HCT116 (cell line): ENCODE measurements around the gene ERBB2. TPM values are rescaled to one million over a fixed set of nuclear protein-coding genes. Genes with fewer than 3 reads are reported as not detected.
"Not testable (repeated sequence)": the region's sequence is repeated elsewhere in the genome, so short reads cannot be mapped to it uniquely, and the experiment has no call there.

ENCODE experiments used
- ATAC-seq: fragments of 200-7000 bp; cut with Tn5 transposase; 2 replicates; pipeline ENCODE4 v1.9.1; 2020; ENCODE audit warnings: mild to moderate bottlenecking, moderate library complexity
- BruUV-seq: library from RNA; stranded (reverse); fragments of 400-500 nt; replicated peaks from 2 replicates; lab custom pipeline; 2021; lab: Mats Ljungman, UMichigan
- CTCF ChIA-PET: fragments of 300-600 bp; sonication (Branson Sonifier 250); formaldehyde crosslinking; loops from one replicate; lab custom pipeline; 2021; ENCODE audit warnings: antibody characterized with exemption; lab: Charles Lee
- POLR2A ChIA-PET: fragments of 300-600, 350-600 bp; sonication (Branson Sonifier 250); formaldehyde crosslinking; loops from one replicate; lab custom pipeline; 2021; ENCODE audit warnings: antibody characterized with exemption; lab: Charles Lee
- RAD21 ChIA-PET, 2 experiments: fragments of 300-600 bp; sonication (Branson Sonifier 250); formaldehyde crosslinking; loops; one replicate each; lab custom pipeline; 2023; ENCODE audit warnings: low total read pairs in 2 of 2; ENCODE audit not compliant: uncharacterized antibody in 2 of 2, unreplicated experiment in 2 of 2, low non-redundant PET in 1 of 2; lab: Charles Lee
- DNase-seq: peaks from one replicate; pipeline ENCODE4 v3.0.0-alpha.2; 2010; ENCODE audit warnings: low read depth, low spot score
- H2AFZ ChIP-seq: fragments of 200-600 bp; shearing (Covaris generic), sonication (generic); 2 replicates; pipeline ENCODE4 v1.6.1; 2017; ENCODE audit warnings: low read depth, mixed run types, mixed read lengths, antibody characterized with exemption, low read length; ENCODE audit not compliant: poor library complexity, severe bottlenecking
- H3K27ac ChIP-seq: 2 replicates; pipeline ENCODE4 v1.5.1; 2012; ENCODE audit warnings: low read depth, low read length
- H3K27me3 ChIP-seq: fragments of 200-600 bp; sonication (generic); 2 replicates; pipeline ENCODE4 v1.6.1; 2016; ENCODE audit warnings: mixed run types, low read length, mixed read lengths; ENCODE audit not compliant: insufficient read depth
- H3K36me3 ChIP-seq, 2 experiments: fragments of 200-500 bp in 1 of 2; fragments of 200-600 bp in 1 of 2; sonication (Bioruptor generic) in 1 of 2; sonication (generic) in 1 of 2; 2 replicates each; pipeline versions ENCODE4 v1.5.1 to v1.6.1; 2014 to 2016; ENCODE audit warnings: low read length in 2 of 2, inconsistent platforms in 1 of 2, mixed read lengths in 1 of 2, mixed run types in 1 of 2; ENCODE audit not compliant: insufficient read depth in 2 of 2, control insufficient read depth in 1 of 2
- H3K4me1 ChIP-seq, 2 experiments: fragments of 200-600 bp in 1 of 2; sonication (generic) in 1 of 2; 2 replicates each; pipeline versions ENCODE4 v1.5.1 to v1.6.1; 2012 to 2017; ENCODE audit warnings: low read length in 2 of 2, inconsistent platforms in 1 of 2, mild to moderate bottlenecking in 1 of 2, mixed read lengths in 1 of 2, mixed run types in 1 of 2, moderate library complexity in 1 of 2; ENCODE audit not compliant: insufficient read depth in 2 of 2, control insufficient read depth in 1 of 2
- H3K4me2 ChIP-seq: fragments of 200-600 bp; sonication (generic); 2 replicates; pipeline ENCODE4 v1.6.1; 2017; ENCODE audit warnings: mixed run types, low read length, mixed read lengths
- H3K4me3 ChIP-seq, 2 experiments: fragments of 200-600 bp in 1 of 2; sonication (generic) in 1 of 2; replicated peaks in 1 of 2; 2 replicates each; pipeline ENCODE4 v1.5.1; 2011 to 2016; ENCODE audit warnings: low read length in 2 of 2, control low read depth in 1 of 2, low read depth in 1 of 2, mild to moderate bottlenecking in 1 of 2, mixed read lengths in 1 of 2, mixed run types in 1 of 2
- H3K79me2 ChIP-seq: fragments of 200-600 bp; sonication (generic); 2 replicates; pipeline ENCODE4 v1.6.1; 2017; ENCODE audit warnings: mild to moderate bottlenecking, mixed run types, low read length, moderate library complexity, mixed read lengths; ENCODE audit not compliant: insufficient read depth
- H3K9ac ChIP-seq: fragments of 200-600 bp; sonication (generic); 2 replicates; pipeline ENCODE4 v1.6.1; 2016; ENCODE audit warnings: low read length, mixed read lengths
- H3K9me2 ChIP-seq: fragments of 200-600 bp; sonication (generic), shearing (Covaris generic); 2 replicates; pipeline ENCODE4 v1.6.1; 2017; ENCODE audit warnings: mixed run types, mild to moderate bottlenecking, moderate library complexity; ENCODE audit not compliant: insufficient read depth
- H3K9me3 ChIP-seq, 2 experiments: fragments of 200-500 bp in 1 of 2; fragments of 200-600 bp in 1 of 2; sonication (Bioruptor generic) in 1 of 2; sonication (generic) in 1 of 2; 2 replicates each; pipeline ENCODE4 v1.6.1; 2014 to 2017; ENCODE audit warnings: low read length in 2 of 2, mixed read lengths in 2 of 2, inconsistent platforms in 1 of 2, low read depth in 1 of 2, mild to moderate bottlenecking in 1 of 2, mixed run types in 1 of 2, moderate library complexity in 1 of 2; ENCODE audit not compliant: control insufficient read depth in 1 of 2, insufficient read depth in 1 of 2
- H4K20me1 ChIP-seq: fragments of 200-600 bp; sonication (generic), shearing (Covaris generic); 2 replicates; pipeline ENCODE4 v1.6.1; 2017; ENCODE audit warnings: mixed run types, mild to moderate bottlenecking, moderate library complexity; ENCODE audit not compliant: insufficient read depth
- CEBPB ChIP-seq: IDR thresholded peaks from 2 replicates; pipeline ENCODE4 v1.6.1; 2012; ENCODE audit warnings: low read depth
- ELF1 ChIP-seq: IDR thresholded peaks from 2 replicates; pipeline ENCODE4 v1.6.1; 2012; ENCODE audit warnings: low read depth, borderline replicate concordance
- FOSL1 ChIP-seq: IDR thresholded peaks from 2 replicates; pipeline ENCODE4 v1.6.1; 2012; ENCODE audit warnings: low read depth
- POLR2A ChIP-seq: IDR thresholded peaks from 2 replicates; pipeline ENCODE4 v1.7.0; 2011; ENCODE audit warnings: borderline replicate concordance; ENCODE audit not compliant: insufficient read depth, insufficient read length; ENCODE audit errors: extremely low read depth
- intact Hi-C: fragments of 100-400 bp; cut with micrococcal nuclease; formaldehyde crosslinking; loops from 2 replicates; pipeline ENCODE4 v1.10.0; 2022
- total RNA-seq: library from RNA; stranded (reverse); gene quantifications from one replicate; pipeline ENCODE4 v1.2.1, GENCODE V29; 2021; ENCODE audit not compliant: unreplicated experiment
- TF ChIP-seq, protein P1 (sequence below): IDR thresholded peaks from 2 replicates; pipeline ENCODE4 v1.6.1; 2011; ENCODE audit warnings: mild to moderate bottlenecking, low read length, moderate library complexity; ENCODE audit not compliant: insufficient replicate concordance; ENCODE audit errors: extremely low read depth
- TF ChIP-seq, protein P2 (sequence below): IDR thresholded peaks from 2 replicates; pipeline ENCODE4 v1.6.1; 2012
- TF ChIP-seq, protein P3 (sequence below): IDR thresholded peaks from 2 replicates; pipeline ENCODE4 v1.6.1; 2012; ENCODE audit warnings: low read depth

ERBB2 gene
- total RNA-seq, 1 experiment from 2014 or later: 75.8 TPM

DNA sequence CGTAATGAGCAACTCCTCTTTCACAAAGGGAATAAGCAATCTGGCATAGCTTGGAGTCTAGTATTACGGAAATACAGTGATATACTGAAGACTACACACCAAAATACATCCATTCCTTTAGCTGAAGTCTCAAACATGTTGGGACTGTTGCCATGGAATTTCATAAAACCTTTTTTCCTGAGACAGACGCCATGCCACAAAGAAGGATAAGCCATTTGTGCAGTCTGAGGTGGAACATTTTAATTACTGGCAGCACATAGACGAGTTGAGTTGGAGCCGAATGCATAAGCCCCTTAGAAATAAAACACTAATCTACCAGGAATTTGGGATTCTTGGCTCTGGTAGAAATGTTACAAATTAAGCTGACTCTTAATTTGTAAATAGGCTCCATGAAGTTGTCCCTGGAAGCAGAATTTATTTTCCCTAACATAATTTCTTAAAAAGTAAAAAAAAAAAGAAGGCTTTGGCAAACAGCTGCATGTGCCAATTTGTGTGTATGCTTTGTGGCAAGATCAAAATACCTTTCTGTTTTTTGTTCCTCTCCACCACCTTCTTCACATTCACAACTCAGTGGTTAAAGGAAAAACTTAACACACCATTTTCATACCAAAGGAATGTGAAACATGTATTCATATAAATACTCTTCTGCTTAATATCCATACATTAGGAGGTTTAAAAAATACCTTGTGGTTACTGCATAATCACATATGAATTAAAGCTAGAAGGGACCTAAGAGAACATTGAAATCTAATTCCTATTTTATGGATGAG is 63.4 kb downstream of the ERBB2 start:
- CTCF ChIA-PET: no interaction called here
- Histone ChIP-seq H3K4me1 (no peaks in the 10 kb centered on the region), H3K9me3 (no peaks in the 10 kb centered on the region), H4K20me1 (no peaks in the 10 kb centered on the region), H3K36me3 (no peaks in the 10 kb centered on the region), H3K79me2 (no peaks in the 10 kb centered on the region), H3K9me2 (no peaks in the 10 kb centered on the region), H3K4me2 (no peak overlapping the region), H3K27me3 (peaks cover 10% of the 10 kb centered on the region), H3K27ac (no peak overlapping the region), H2AFZ (no peak overlapping the region), H3K4me3 (no peak overlapping the region), H3K9ac (no peak overlapping the region)
- intact Hi-C loops: no loop called here
- RAD21 ChIA-PET: no interaction called here
- POLR2A ChIA-PET: no interaction called here
- ATAC-seq (no peak), DNase-seq (no peak)
- TF ChIP-seq, protein P1, sequence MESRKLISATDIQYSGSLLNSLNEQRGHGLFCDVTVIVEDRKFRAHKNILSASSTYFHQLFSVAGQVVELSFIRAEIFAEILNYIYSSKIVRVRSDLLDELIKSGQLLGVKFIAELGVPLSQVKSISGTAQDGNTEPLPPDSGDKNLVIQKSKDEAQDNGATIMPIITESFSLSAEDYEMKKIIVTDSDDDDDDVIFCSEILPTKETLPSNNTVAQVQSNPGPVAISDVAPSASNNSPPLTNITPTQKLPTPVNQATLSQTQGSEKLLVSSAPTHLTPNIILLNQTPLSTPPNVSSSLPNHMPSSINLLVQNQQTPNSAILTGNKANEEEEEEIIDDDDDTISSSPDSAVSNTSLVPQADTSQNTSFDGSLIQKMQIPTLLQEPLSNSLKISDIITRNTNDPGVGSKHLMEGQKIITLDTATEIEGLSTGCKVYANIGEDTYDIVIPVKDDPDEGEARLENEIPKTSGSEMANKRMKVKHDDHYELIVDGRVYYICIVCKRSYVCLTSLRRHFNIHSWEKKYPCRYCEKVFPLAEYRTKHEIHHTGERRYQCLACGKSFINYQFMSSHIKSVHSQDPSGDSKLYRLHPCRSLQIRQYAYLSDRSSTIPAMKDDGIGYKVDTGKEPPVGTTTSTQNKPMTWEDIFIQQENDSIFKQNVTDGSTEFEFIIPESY: no peak
- TF ChIP-seq, protein P2, sequence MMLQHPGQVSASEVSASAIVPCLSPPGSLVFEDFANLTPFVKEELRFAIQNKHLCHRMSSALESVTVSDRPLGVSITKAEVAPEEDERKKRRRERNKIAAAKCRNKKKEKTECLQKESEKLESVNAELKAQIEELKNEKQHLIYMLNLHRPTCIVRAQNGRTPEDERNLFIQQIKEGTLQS: no peak
- TF ChIP-seq POLR2A (no peak), ELF1 (no peak), FOSL1 (no peak), CEBPB (no peak)
- TF ChIP-seq, protein P3, sequence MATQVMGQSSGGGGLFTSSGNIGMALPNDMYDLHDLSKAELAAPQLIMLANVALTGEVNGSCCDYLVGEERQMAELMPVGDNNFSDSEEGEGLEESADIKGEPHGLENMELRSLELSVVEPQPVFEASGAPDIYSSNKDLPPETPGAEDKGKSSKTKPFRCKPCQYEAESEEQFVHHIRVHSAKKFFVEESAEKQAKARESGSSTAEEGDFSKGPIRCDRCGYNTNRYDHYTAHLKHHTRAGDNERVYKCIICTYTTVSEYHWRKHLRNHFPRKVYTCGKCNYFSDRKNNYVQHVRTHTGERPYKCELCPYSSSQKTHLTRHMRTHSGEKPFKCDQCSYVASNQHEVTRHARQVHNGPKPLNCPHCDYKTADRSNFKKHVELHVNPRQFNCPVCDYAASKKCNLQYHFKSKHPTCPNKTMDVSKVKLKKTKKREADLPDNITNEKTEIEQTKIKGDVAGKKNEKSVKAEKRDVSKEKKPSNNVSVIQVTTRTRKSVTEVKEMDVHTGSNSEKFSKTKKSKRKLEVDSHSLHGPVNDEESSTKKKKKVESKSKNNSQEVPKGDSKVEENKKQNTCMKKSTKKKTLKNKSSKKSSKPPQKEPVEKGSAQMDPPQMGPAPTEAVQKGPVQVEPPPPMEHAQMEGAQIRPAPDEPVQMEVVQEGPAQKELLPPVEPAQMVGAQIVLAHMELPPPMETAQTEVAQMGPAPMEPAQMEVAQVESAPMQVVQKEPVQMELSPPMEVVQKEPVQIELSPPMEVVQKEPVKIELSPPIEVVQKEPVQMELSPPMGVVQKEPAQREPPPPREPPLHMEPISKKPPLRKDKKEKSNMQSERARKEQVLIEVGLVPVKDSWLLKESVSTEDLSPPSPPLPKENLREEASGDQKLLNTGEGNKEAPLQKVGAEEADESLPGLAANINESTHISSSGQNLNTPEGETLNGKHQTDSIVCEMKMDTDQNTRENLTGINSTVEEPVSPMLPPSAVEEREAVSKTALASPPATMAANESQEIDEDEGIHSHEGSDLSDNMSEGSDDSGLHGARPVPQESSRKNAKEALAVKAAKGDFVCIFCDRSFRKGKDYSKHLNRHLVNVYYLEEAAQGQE: no peak
- no TSS peak for BruUV-seq

DNA sequence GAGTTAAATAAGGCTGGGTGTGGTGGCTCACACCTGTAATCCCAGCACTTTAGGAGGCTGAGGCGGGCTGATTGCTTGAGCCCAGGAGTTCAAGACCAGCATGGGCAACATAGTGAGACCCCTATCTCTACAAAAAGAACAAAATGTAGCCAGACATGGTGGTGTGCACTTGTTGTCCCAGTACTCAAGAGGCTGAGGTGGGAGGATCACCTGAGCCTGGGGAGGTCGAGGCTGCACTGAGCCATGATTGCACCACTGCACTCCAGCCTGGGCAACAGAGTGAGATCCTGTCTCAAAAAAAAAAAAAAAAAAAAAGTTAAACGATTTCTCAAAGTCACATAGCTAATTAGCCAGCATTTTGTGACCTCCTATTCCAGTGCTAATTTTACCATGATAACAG is 64.3 kb downstream of the ERBB2 start:
- H3K4me2 ChIP-seq, ATAC-seq, intact Hi-C loops, H3K79me2 ChIP-seq, RAD21 ChIA-PET, H3K36me3 ChIP-seq, H2AFZ ChIP-seq, CTCF ChIA-PET, DNase-seq, H4K20me1 ChIP-seq, BruUV-seq, H3K27ac ChIP-seq, H3K9me3 ChIP-seq, H3K4me3 ChIP-seq, H3K9ac ChIP-seq, H3K4me1 ChIP-seq, H3K9me2 ChIP-seq: not testable (repeated sequence)
- POLR2A ChIA-PET: interaction anchor here (0.7 kb wide), 1 partner anchor 20 kb away, joined by 4 read pairs; no protein-coding TSS in a partner anchor
- peaks cover 15% of the 10 kb centered on the region for H3K27me3 ChIP-seq
